ACHN (cell line): ENCODE data around the gene HMX1.

Experiments
- DNase-seq: peaks from one replicate; pipeline ENCODE4 v3.0.0-alpha.2; 2015
- in situ Hi-C: cut with HindIII; loops from 2 replicates; pipeline ENCODE4 v1.10.0; 2017; ENCODE audit warnings: low sequenced_read_pairs, low pct_ligation_motif_present, low pct_unique_long_range_greater_than_20kb

The HMX1 gene

DNA sequence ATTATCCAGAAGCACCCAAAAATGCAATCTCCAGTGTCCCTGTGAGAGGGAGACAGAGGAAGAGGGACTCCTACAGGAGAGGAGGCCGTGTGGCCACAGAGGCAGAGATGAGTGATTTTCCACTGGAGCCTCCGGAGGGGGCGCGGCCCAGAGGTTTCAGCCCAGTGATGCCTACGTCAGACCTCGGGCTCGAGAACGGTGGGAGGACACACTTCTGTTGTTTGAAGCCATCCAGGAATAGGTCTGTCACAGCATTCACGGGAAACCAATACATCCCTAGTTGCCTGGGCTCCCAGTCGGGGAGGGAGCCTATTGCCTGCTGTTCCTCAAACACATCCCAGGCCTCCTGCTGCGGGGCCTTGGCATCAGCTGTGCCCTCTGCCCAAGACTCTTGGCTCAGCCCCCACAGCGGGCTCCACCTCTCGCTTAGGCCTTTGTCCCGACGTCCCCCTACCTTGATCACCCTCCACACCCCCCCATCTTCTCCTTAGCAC lies 39.2 kb upstream of the HMX1 start:
- no peak for DNase-seq
- in situ Hi-C loops = no loop called here

DNA sequence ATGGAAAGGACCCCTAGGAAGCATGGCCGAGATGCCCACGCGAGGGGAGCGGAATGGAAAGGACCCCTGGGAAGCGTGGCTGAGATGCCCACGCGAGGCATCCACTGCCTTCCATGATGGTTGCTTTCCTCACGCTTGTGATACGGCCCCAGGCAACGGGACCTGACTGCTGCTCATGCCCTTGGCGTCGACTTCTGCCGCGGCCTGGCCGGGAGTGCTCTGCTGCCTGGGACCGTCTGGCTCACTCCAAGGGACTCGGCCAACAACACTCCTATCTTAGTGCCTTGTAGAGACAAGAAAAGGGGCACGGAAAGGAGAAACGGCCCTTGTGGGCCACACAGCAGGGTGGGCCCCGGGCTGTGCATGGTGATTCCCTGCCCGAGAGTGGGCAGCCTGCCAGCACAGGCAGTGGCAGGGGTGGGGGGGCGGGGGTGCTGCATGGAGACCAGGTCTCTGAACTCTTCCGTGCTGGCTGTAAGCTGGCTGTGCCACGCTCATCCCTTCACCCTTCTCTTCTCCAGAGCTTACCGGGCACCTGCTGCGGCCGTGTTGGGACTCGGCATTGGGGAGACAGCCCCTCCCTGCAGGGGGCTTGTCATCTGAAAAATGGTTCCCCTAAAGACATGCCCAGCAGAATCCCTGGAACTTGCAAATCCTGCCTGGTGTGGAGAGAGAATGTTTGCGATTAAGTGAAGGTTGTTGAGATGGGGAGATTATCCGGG lies 38.6 kb upstream of the HMX1 start:
- in situ Hi-C loops = no loop called here
- no peak for DNase-seq

DNA sequence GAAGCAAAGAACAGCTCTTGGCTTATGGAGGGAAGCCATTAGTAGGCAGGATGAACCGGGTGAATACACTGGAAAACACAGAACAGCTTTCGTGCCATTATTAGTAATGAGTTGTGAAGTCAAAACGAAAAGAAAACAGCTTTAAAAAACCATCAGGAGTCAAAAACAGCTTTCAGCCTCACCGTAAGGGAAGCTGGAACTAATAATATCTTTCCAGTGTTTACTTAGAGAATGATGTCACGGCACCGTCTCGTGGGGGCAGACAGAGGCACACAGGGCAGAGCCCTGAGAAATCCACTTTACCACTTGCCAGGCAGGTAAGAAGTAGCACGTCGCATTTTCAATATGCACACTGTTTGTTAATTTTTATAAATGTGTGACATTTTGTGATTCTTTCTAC lies 37.9 kb upstream of the HMX1 start:
- no peak for DNase-seq
- in situ Hi-C loops = no loop called here

DNA sequence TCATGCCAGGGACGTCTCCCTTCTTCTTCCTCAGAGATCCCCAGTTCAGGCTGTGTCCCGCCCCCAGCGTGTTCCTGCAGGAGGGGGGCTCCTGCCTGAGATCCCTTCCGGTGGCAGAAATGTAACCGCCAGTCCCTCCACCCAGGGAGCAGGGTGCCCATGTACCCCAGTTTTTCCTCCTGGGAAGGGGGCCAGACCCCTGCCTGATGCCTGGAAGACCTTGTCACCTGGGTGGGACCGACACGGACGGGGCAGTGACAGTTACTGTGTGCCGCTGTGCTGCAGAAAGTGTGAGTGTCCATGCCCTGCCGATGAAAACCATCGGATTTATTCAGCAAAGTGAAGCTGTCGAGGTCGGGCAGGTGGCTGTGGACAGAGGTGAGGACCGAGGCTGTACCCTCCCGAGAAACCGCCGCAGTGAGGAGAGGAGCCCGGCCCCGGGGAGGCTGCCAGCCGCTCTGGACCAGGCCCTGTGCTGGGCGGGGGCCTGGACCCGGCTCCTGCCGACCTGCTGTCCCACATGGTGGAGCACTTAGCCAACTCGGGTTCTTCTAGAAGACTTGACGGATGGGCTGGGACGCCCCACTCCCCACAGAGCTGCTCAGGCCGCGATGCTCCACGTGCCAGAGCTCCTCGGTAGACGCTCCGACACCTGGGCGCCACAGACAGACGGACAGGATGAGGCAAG lies 36.7 kb upstream of the HMX1 start:
- DNase-seq = no peak
- in situ Hi-C loops = no loop called here

DNA sequence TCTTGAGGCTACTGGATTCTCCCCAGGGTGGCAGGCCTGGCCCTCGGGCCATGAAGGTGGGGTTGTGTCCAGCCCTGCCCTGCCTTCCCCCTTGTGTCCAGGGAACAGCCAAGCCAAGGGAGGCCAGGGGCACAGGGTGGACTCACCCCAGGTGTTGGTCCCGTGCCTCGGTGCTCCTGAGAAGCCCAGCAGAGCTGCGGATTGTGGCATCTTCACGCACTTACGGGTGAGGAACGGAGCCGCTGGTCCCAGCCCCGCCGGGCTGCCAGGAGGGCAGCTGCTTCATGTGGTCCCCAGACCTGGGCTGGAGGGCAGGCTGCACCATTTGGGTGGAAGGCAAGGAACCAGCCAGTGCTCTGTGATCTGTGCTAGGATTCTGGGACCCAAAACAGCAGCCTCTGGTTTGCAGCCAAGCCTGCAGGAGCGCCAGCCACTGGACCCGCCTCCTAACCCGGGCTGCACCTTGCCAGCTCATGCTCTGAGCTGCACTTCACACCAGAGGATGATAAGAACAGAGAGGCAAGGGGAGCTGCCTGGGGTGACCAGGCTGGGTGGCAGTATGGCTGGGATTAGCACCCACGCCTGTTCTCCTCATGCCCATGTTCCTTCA lies 36.1 kb upstream of the HMX1 start:
- in situ Hi-C loops = no loop called here
- DNase-seq = no peak

DNA sequence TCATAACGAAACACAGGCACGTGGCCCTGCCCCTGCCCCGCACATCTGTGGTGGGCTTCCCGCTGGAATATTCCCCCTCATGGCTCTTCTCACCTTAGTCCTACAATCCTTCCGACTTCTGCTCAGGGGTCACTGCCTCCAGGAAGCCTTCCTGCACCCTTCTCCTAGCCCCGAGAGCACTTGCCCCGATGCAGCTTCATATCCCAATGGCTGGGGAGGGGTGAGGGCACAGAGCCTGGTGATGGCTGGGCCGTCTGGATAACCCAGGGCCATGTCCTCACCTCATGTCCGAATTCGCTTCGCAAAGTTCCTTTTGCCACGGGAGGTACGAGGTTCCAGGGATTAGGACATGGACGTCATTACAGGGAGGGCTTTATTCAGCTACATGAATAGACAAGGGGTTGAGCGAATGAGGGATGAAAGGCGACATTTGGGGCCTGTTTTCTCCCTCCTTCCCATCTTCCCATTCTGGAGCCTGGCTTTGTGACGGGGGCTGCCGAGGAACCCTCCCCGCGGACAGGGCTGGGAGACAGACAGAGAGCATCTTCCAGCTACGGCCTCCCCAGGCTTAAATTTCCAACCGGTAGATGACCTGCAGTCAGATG lies 35.5 kb upstream of the HMX1 start:
- no peak for DNase-seq
- in situ Hi-C loops = no loop called here

DNA sequence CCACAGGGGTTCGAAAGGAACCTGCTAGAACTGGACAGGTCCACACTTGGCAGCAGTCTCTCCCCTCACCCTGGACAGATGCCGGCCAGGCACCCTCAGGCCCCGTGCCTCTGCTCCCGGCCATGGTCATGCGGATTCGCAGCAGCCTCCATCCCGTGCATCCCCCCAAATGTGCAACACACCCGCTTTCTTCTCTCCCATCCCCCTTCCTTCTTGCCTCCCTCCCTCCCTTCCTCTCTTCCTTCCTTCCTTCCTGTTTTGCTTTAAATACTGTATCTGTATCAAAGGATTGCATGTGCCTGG lies 35.0 kb upstream of the HMX1 start:
- in situ Hi-C loops = no loop called here
- no peak for DNase-seq

DNA sequence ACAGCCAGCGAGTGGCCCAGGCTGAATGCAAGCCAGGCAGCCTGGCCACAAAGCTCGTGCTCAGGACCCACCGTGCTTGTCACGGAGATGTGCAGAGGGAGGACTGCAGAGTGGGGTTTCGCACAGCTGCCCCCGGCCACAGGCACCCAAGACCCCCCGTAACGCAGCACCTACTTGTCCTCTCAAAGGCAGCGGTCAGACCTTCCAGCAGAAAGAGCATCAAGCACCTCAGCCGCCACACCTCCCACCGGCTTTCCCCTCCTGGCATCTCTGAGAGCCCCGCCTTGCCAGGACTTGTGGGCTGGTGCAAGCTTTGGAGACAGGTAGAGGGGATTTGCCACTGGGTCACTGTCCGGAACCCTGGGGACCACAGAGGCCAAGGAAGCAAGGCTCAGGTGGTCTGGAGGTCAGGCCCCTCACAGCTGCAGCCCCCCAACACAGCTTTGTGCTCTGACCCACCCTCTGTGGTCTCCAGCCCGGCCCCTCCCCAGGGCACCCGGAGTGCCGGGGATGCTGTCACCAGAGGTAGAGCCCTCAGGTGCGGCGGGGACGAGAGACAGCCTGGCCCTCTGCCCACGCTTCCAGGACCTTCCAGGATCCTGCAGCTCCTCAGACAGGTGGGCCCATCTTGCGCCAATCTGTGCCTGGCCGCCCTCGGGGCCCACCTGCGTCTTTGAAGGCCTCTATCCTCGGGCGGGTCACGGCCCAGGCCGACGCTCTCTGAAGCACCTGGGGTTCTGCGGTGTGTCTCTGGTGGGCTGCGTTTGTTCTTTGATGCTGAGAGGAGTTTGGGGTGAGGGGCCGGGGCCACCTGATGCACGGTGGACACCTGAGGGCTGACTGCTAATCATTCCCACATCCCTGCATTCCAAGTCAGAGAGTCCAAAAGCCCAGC lies 34.4 kb upstream of the HMX1 start:
- no peak for DNase-seq
- in situ Hi-C loops = no loop called here

DNA sequence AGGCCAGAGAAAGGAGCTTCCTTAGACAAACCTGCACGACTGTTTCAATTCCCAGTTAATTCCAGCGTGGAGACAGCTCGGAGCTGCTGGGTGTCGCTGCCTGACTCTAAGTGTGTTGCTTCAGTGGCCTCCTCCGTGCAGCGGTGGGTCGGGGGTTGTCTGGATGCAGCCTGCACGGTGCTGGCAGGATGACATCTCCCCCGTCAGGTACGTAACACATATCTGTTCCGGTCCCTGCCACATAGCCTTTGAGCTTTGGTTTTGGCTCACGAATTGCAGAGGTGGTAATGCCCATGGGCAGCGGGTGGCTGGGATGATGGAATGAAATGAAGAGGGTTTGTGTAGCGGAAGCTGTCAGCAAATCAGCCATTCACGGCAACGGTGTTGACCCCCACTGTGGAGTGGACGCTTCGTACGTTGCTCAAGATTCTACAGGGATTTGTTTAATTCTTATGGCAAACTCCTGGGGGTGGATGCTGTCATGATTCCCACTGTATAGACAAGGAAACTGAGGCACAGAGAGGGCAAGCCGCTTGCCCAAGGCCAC lies 33.7 kb upstream of the HMX1 start:
- in situ Hi-C loops = no loop called here
- DNase-seq = no peak

DNA sequence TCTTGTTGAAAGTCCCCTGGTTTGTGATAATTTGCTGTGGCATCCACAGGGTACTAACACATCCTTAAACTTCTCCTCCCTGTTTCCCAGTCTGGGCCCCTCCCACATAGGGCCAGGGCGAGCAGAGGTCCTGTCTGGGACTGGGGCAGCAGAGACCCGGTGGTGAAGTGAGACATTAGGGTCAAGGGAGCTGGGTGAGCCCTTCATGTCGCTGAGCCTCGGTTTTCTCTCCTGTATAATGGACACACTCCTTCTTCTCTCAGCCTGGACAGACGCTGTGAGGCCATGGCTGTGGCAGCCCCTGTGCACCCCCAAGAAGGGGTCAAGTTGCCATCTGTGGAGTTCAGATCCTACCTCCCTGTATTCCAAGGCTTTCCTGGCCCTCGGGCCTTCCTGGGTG lies 33.0 kb upstream of the HMX1 start:
- in situ Hi-C loops = no loop called here
- DNase-seq = no peak

DNA sequence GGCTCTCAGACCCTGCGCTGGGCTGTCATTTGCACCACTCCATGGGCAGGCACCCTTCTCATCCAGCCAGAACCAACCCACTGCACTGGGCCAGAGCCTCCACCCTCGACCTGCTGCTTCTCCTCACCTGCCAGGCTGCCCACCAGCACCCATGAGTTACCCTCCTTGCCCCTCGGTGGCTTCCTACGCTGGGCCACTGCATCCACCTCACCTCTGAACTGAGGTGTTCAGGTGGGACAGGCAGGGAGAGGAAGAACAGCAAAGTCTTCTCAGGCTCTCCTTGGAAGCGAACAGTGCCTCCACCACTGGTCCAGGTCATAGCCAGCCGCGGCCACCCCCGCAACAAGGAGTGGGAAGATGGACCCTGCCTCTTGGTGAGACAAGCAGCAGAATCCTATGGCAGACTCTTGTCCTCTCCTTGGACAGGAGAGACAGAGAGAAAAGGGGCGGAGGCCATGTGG lies 32.4 kb upstream of the HMX1 start:
- in situ Hi-C loops = no loop called here
- no peak for DNase-seq

DNA sequence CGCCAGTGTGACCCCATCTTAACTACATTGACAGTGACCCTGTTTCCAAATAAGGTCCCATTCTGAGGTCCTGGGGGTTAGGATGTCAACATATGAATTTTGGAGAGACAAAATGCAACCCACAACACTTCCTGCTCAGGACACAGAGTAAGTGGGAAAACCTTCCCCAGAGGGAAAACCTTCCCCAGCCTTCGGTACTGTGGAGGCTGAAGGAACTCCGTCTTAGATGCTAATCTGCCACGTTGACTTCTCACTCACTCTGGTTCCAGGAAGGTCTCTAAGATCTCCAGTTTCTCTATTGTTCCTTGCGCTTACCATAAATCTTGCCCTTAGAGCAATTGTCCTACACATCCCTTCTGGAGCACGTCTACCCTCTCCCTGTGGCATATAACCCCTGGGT lies 29.7 kb upstream of the HMX1 start:
- DNase-seq = no peak
- in situ Hi-C loops = no loop called here

DNA sequence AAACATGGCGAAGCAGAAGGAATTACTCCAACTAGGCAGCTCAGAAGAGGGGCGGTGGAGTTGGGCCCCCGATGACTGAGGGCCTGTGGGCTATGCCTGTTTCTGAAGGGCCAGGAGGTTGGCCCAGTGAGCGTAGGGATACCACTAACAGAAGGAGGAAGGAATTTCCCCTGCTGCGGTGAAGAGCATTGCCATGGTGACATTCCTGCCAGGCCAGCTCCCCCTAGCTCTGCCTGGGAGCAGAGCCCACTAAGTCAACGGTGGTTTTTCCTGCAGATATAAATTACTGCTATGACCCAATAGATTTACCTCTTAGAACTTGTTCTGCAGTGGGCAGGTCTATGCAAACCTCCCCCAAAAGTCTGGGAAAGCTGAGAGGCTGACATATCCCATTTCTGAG lies 28.9 kb upstream of the HMX1 start:
- in situ Hi-C loops = no loop called here
- DNase-seq = no peak

DNA sequence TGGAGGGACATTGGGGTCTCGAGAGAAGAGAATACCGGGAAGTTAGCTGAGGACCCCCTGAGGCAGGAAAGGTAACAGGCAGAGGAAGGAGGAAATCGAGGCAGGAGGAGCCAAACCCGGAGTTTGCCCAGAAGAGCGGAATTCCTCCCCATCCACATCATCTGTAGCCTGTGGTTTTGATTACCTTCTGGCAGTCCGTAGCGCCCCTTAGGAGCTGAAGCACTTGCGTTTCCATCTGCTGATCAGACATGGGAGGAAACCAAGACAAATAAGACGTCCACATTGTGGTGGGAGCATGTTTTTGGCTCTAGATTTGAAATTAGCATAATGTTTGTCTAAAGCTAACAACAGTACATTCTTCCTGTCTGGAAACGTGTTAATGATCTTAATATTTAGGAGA lies 26.8 kb upstream of the HMX1 start:
- in situ Hi-C loops = no loop called here
- no peak for DNase-seq

DNA sequence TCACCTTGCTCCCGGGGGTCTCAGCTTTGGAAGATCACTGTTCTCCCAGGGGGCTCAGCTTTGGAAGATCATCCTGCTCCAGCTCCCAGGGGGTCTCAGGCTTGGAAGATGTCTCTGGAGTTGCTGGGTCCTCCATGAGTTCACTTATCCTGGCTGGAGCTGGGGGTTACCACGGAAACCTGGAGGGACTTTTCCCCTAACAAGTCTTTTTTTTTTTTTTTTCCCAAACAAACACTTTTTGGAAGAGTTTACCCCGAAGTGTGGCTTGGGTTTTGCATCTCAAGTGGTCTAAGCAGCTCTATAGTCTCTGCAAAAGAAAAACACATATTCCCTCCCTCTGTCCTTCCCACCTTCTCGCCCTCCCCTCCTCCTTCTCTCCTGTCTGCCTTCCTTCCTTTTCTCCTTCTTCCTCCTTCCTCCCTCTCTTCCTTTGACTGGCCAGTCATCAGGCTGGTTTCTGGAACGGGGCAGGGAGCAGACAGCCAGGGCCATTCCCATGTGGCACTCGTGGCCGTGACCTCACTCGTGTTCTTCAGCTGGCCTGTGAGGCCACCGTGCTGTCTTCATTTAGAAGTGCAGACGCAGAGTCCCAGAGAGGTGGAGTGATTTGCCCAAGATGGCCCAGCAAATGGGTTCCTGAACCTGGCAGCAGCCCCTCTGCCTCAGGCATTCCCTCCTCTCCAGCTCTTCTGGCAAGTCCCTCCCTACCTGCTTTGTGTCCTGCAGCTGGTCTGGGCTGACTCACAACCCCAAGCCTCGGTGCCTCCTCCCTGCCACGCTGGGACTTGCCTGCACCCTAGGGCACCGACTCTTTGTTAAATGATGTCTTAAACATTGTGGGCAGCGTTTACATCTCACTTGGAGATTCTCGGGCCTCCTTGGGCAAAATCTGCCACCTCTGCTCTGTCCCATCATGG lies 25.9 kb upstream of the HMX1 start:
- in situ Hi-C loops = no loop called here
- no peak for DNase-seq

DNA sequence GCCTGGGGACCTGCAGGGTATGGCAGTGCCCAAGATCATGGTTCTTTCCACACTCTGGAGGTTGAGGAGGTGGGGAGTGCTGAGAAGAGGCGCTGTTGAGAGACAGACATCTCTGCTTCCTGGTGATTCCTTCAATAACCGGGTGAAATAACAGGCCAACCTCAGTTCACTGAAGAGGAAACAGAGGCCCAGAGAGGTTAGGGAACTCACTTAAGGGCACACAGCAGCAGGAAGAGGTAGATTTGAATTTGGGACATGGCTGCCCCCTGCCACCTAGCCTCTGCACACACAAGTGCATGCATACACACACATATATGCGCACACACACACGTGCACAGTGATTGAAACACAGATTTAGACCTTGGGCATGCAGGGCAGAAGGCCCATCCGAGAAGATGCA lies 24.9 kb upstream of the HMX1 start:
- DNase-seq = no peak
- in situ Hi-C loops = no loop called here

DNA sequence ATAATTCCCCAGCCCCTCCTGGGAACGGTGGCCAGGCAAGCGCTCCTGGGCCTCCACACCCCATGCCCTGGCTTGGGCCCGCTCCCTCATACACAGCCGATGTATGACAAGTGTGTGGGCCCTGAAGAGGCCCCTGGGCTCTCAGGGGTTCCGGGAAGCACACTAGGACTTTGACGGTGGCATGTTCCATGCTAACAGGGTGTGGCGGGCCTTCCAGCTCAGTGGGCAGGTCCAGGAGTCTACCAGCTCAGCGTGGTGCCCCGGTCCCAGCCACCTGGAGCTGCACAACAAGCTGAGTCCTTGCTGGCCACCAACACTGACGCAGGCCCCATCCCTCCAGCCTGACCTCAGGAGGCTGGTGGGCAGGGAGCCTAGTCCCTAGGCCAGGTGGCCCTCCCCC lies 24.4 kb upstream of the HMX1 start:
- in situ Hi-C loops = no loop called here
- no peak for DNase-seq

DNA sequence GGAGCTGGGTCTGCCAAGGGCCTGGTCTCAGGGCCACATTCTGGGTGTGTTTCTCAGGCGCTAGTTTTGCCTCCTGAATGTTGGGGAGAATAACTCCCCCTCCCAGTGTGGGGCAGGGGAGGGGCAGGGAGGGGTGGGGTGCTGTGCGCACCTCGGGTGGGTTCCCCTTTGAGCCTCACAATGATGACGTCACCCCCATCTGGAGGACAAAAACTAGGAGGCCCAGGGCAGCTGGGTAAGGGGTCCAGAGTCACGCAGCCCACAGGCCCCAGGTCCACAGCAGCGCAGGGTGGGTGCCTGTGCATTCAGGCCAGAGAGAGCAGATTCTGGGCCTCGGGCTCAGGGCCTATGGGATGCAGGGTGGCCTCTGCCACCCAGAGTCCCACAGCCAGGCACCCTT lies 23.7 kb upstream of the HMX1 start:
- DNase-seq = no peak
- in situ Hi-C loops = no loop called here
